Endodermal cell (in vitro differentiated cells): Measurements from ENCODE around the gene JTB. TPM values are rescaled to one million over a fixed set of nuclear protein-coding genes. Genes with fewer than 3 reads are reported as not detected.

Source experiments
- DNase-seq: peaks from one replicate; pipeline ENCODE4 v3.0.0-alpha.2; 2017
- H3K27ac ChIP-seq: 2 replicates; pipeline ENCODE4 v1.5.1; 2013; ENCODE audit warnings: mild to moderate bottlenecking, low read depth, low read length, moderate library complexity
- H3K27me3 ChIP-seq: 2 replicates; pipeline ENCODE4 v1.6.1; 2013; ENCODE audit warnings: mild to moderate bottlenecking, low read length, moderate library complexity; ENCODE audit not compliant: insufficient read depth, control insufficient read depth, poor library complexity, severe bottlenecking
- H3K36me3 ChIP-seq: 2 replicates; pipeline ENCODE4 v1.7.0; 2013; ENCODE audit warnings: mild to moderate bottlenecking, low read length, moderate library complexity; ENCODE audit not compliant: control insufficient read depth, insufficient read depth
- H3K4me1 ChIP-seq: one replicate; pipeline ENCODE4 v1.7.0; 2013; ENCODE audit warnings: low read length; ENCODE audit not compliant: control insufficient read depth, insufficient read depth
- H3K4me3 ChIP-seq: 2 replicates; pipeline ENCODE4 v1.5.1; 2013; ENCODE audit warnings: mild to moderate bottlenecking, low read length, moderate library complexity
- H3K9ac ChIP-seq: 2 replicates; pipeline ENCODE4 v1.6.1; 2013; ENCODE audit warnings: mild to moderate bottlenecking, low read length, moderate library complexity; ENCODE audit not compliant: poor library complexity, severe bottlenecking; ENCODE audit errors: extremely low read depth
- H3K9me3 ChIP-seq: 2 replicates; pipeline ENCODE4 v1.6.1; 2013; ENCODE audit warnings: mild to moderate bottlenecking, low read length, moderate library complexity; ENCODE audit not compliant: control insufficient read depth
- H3K27ac Mint-ChIP-seq: 2 replicates; pipeline ENCODE4 v1.8.0; 2020; ENCODE audit warnings: mixed read lengths
- H3K27me3 Mint-ChIP-seq: 2 replicates; pipeline ENCODE4 v1.8.0; 2021; ENCODE audit warnings: mild to moderate bottlenecking, mixed read lengths; ENCODE audit not compliant: insufficient read depth
- H3K36me3 Mint-ChIP-seq: 2 replicates; pipeline ENCODE4 v1.8.0; 2020; ENCODE audit warnings: low read depth, mixed read lengths
- H3K4me1 Mint-ChIP-seq: 2 replicates; pipeline ENCODE4 v1.8.0; 2020; ENCODE audit warnings: mixed read lengths
- H3K4me3 Mint-ChIP-seq: 2 replicates; pipeline ENCODE4 v1.8.0; 2020; ENCODE audit warnings: mild to moderate bottlenecking, moderate library complexity, mixed read lengths
- H3K9me3 Mint-ChIP-seq: 2 replicates; pipeline ENCODE4 v1.8.0; 2020; ENCODE audit warnings: mild to moderate bottlenecking, mixed read lengths
- CTCF ChIP-seq: fragments of 200-600 bp; sonication (generic); conservative IDR thresholded peaks from 2 replicates; pipeline ENCODE4 v1.5.0; 2021; ENCODE audit warnings: antibody characterized with exemption, mild to moderate bottlenecking
- WGBS, 2 experiments: methylation state at CpG; one replicate each; pipeline versions ENCODE4 v1.1.5 to v1.1.7; 2013; ENCODE audit warnings: missing lambda C conversion rate in 2 of 2, mixed read lengths in 1 of 2; ENCODE audit not compliant: insufficient coverage in 1 of 2, insufficient read length in 1 of 2; 5-methylcytosine and 5-hydroxymethylcytosine counted together
- total RNA-seq, 2 donors: library from RNA; stranded (reverse); fragmentation: NEBNext Ultra II Directional in 1 of 2; extraction: Animal tissue kit (Norgen Biotek cat#: 25700) in 1 of 2; gene quantifications; 2 replicates in 1 of 2; 3 replicates in 1 of 2; pipeline ENCODE4 v1.2.1, GENCODE V29; 2021

Gene JTB
- total RNA-seq, 2 donors from 2014 or later: 63.6 to 72.8 TPM

- Mint-ChIP-seq H3K4me1 (no peaks in the 10 kb centered on the region), H3K27ac (no peak overlapping the region), H3K4me3 (no peak overlapping the region), H3K36me3 (peaks cover 64% of the 10 kb centered on the region), H3K27me3 (no peaks in the 10 kb centered on the region), H3K9me3 (no peaks in the 10 kb centered on the region)
- TF ChIP-seq CTCF: no peak
- no peak overlapping the region for H3K4me3 ChIP-seq
- DNase-seq: no peak
- no peak overlapping the region for H3K27ac ChIP-seq
- no peak overlapping the region for H3K9ac ChIP-seq
- no peaks in the 10 kb centered on the region for H3K4me1 ChIP-seq
- H3K36me3 ChIP-seq: peaks cover 44% of the 10 kb centered on the region
- no peaks in the 10 kb centered on the region for H3K9me3 ChIP-seq
- WGBS, 2 experiments: 88 to 95% methylated on average over 4 to 14 of the region's 14 CpGs
- no peaks in the 10 kb centered on the region for H3K27me3 ChIP-seq
Observed at GRCh38 chr1:153933430-153933829, 44.0 kb downstream of the JTB start.

- WGBS, 2 experiments: 93 to 99% methylated on average over 13 to 17 of the region's 18 CpGs
Observed at GRCh38 chr1:153932156-153933131, 45.0 kb downstream of the JTB start.

More at GRCh38 chr1:153932156-153933131, 45.0 kb downstream of the JTB start:
- no peak for TF ChIP-seq CTCF
- no peaks in the 10 kb centered on the region for H3K27me3 Mint-ChIP-seq
- peaks cover 60% of the 10 kb centered on the region for H3K36me3 Mint-ChIP-seq
- H3K4me1 Mint-ChIP-seq: no peaks in the 10 kb centered on the region
- no peaks in the 10 kb centered on the region for H3K9me3 Mint-ChIP-seq
- peak overlapping the region; percentile 35 for H3K27ac Mint-ChIP-seq
- Histone ChIP-seq H3K36me3 (peaks cover 37% of the 10 kb centered on the region), H3K27me3 (no peaks in the 10 kb centered on the region), H3K27ac (no peak overlapping the region), H3K4me3 (no peak overlapping the region), H3K9ac (no peak overlapping the region), H3K9me3 (no peaks in the 10 kb centered on the region), H3K4me1 (no peaks in the 10 kb centered on the region)
- no peak overlapping the region for H3K4me3 Mint-ChIP-seq
- DNase-seq: no peak
